Gastroesophageal sphincter (tissue), 2 donors: ENCODE measurements around the gene MEGF6.

Experiments
- POLR2A ChIP-seq, 2 donors: fragments of 450-650 bp; IDR thresholded peaks; one replicate each; pipeline ENCODE4 v1.6.1; 2017; ENCODE audit warnings: antibody characterized with exemption in 2 of 2, mild to moderate bottlenecking in 2 of 2, moderate library complexity in 1 of 2
- POLR2AphosphoS5 ChIP-seq: sonication (generic); formaldehyde crosslinking; IDR thresholded peaks from one replicate; pipeline ENCODE4 v1.6.1; 2017; ENCODE audit warnings: antibody characterized with exemption

GRCh38 chr1:3461238-3461933 is 149.9 kb downstream of the MEGF6 start:
- no peak for TF ChIP-seq POLR2A (IDR thresholded peaks at IDR 0.05)
- no peak for TF ChIP-seq POLR2AphosphoS5
